Endothelial cell (in vitro differentiated cells): Measurements from ENCODE around the gene CYB561D2. TPM values are rescaled to one million over a fixed set of nuclear protein-coding genes. Genes with fewer than 3 reads are reported as not detected.

Source experiments
- DNase-seq: peaks from one replicate; pipeline ENCODE4 v3.0.0; 2021; ENCODE audit warnings: low spot score
- H3K27ac Mint-ChIP-seq: one replicate; pipeline ENCODE4 v1.8.0; 2021; ENCODE audit warnings: mixed read lengths, inconsistent platforms; ENCODE audit not compliant: unreplicated experiment
- H3K27me3 Mint-ChIP-seq: one replicate; pipeline ENCODE4 v1.8.0; 2021; ENCODE audit warnings: mild to moderate bottlenecking, moderate library complexity, mixed read lengths, inconsistent platforms; ENCODE audit not compliant: unreplicated experiment
- H3K36me3 Mint-ChIP-seq: one replicate; pipeline ENCODE4 v1.8.0; 2021; ENCODE audit warnings: mild to moderate bottlenecking, low read depth, mixed read lengths, inconsistent platforms; ENCODE audit not compliant: unreplicated experiment
- H3K4me1 Mint-ChIP-seq: one replicate; pipeline ENCODE4 v1.8.0; 2021; ENCODE audit warnings: mild to moderate bottlenecking, mixed read lengths, inconsistent platforms; ENCODE audit not compliant: unreplicated experiment
- H3K4me3 Mint-ChIP-seq: one replicate; pipeline ENCODE4 v1.8.0; 2021; ENCODE audit warnings: mild to moderate bottlenecking, mixed read lengths, inconsistent platforms; ENCODE audit not compliant: unreplicated experiment
- H3K9me3 Mint-ChIP-seq: one replicate; pipeline ENCODE4 v1.8.0; 2021; ENCODE audit warnings: mixed read lengths, inconsistent platforms; ENCODE audit not compliant: unreplicated experiment
- CTCF ChIP-seq: fragments of 200-600 bp; sonication (generic); IDR thresholded peaks from one replicate; pipeline ENCODE4 v1.5.0; 2021; ENCODE audit warnings: antibody characterized with exemption; ENCODE audit not compliant: unreplicated experiment
- total RNA-seq: library from RNA; stranded (reverse); fragmentation: NEBNext Ultra II Directional; extraction: Animal tissue kit (Norgen Biotek cat#: 25700); gene quantifications from one replicate; pipeline ENCODE4 v1.2.1, GENCODE V29; 2021; ENCODE audit not compliant: unreplicated experiment

CYB561D2 gene
- total RNA-seq, 1 donor from 2014 or later, result 5.5 TPM

- Mint-ChIP-seq H3K4me3 (no peak overlapping the region), H3K27me3 (peaks cover 14% of the 10 kb centered on the region), H3K27ac (no peak overlapping the region), H3K4me1 (peaks cover 10% of the 10 kb centered on the region), H3K9me3 (no peaks in the 10 kb centered on the region), H3K36me3 (peaks cover 3% of the 10 kb centered on the region)
- no peak for TF ChIP-seq CTCF
- DNase-seq, result no peak
These were observed 21.7 kb downstream of the CYB561D2 start for GRCh38 chr3:50372349-50372748.

GRCh38 chr3:50373146-50374051 is 22.7 kb downstream of the CYB561D2 start:
- Mint-ChIP-seq H3K36me3 (peaks cover 3% of the 10 kb centered on the region), H3K4me3 (no peak overlapping the region), H3K4me1 (peaks cover 10% of the 10 kb centered on the region), H3K9me3 (no peaks in the 10 kb centered on the region), H3K27ac (peak overlapping the region; percentile 16), H3K27me3 (peaks cover 14% of the 10 kb centered on the region)
- DNase-seq, result no peak
- TF ChIP-seq CTCF, result no peak

- peaks cover 17% of the 10 kb centered on the region for H3K27me3 Mint-ChIP-seq
- no peaks in the 10 kb centered on the region for H3K36me3 Mint-ChIP-seq
- no peak for TF ChIP-seq CTCF
- H3K27ac Mint-ChIP-seq, result no peak overlapping the region
- H3K9me3 Mint-ChIP-seq, result no peaks in the 10 kb centered on the region
- H3K4me1 Mint-ChIP-seq, result peaks cover 10% of the 10 kb centered on the region
- H3K4me3 Mint-ChIP-seq, result no peak overlapping the region
- no peak for DNase-seq
These were observed 23.9 kb downstream of the CYB561D2 start for GRCh38 chr3:50374363-50375257.

- Mint-ChIP-seq H3K9me3 (no peaks in the 10 kb centered on the region), H3K4me3 (no peak overlapping the region), H3K4me1 (peaks cover 10% of the 10 kb centered on the region), H3K27me3 (peaks cover 17% of the 10 kb centered on the region), H3K27ac (no peak overlapping the region), H3K36me3 (no peaks in the 10 kb centered on the region)
- no peak for DNase-seq
- no peak for TF ChIP-seq CTCF
These were observed 24.7 kb downstream of the CYB561D2 start for GRCh38 chr3:50375258-50375931.
